Transverse colon (tissue), 3 donors: ENCODE data around the gene CTNNAL1.

Experiments used
- EP300 ChIP-seq: sonication (generic); formaldehyde crosslinking; IDR thresholded peaks from one replicate; pipeline ENCODE4 v1.6.1; 2017; ENCODE audit warnings: antibody characterized with exemption, low read depth
- POLR2A ChIP-seq: fragments of 450-650 bp; IDR thresholded peaks from one replicate; pipeline ENCODE4 v1.6.1; 2016; ENCODE audit warnings: antibody characterized with exemption, mild to moderate bottlenecking, moderate library complexity
- TF ChIP-seq, protein P1 (sequence below), 5 experiments: fragments of 200-600 bp in 3 of 5; fragments of 450-650 bp in 2 of 5; sonication (generic) in 3 of 5; IDR thresholded peaks; 1 replicate in 2 of 5; 2 replicates in 3 of 5; pipeline ENCODE4 v1.5.1; 2016 to 2017; ENCODE audit warnings: antibody characterized with exemption in 5 of 5, inconsistent platforms in 3 of 5, mild to moderate bottlenecking in 2 of 5, moderate library complexity in 1 of 5

DNA sequence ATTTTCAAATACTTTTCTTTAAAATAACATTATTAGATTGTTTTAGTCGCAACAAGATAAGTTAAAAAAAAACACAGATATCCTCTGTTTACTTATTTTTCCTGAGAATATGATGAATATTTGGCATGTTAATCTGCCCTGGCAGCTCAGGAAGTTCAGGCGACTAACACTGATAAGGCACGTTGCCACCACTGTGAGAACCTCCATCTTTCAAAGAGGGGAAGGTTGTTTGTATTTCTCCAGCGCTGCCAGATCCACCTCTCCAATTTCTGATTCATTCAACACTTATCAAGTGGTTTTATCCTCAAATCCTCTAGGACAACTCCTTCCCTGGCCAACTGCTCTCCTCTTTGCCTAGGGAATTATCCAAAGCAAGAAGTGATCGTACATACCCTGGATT is 21.8 kb downstream of the CTNNAL1 start:
- TF ChIP-seq, protein P1, sequence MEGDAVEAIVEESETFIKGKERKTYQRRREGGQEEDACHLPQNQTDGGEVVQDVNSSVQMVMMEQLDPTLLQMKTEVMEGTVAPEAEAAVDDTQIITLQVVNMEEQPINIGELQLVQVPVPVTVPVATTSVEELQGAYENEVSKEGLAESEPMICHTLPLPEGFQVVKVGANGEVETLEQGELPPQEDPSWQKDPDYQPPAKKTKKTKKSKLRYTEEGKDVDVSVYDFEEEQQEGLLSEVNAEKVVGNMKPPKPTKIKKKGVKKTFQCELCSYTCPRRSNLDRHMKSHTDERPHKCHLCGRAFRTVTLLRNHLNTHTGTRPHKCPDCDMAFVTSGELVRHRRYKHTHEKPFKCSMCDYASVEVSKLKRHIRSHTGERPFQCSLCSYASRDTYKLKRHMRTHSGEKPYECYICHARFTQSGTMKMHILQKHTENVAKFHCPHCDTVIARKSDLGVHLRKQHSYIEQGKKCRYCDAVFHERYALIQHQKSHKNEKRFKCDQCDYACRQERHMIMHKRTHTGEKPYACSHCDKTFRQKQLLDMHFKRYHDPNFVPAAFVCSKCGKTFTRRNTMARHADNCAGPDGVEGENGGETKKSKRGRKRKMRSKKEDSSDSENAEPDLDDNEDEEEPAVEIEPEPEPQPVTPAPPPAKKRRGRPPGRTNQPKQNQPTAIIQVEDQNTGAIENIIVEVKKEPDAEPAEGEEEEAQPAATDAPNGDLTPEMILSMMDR (IDR thresholded peaks at IDR 0.05): no peak
- TF ChIP-seq EP300 (no peak), POLR2A (no peak)
